ENCODE results near the gene METTL25. TPM values are rescaled to one million over a fixed set of nuclear protein-coding genes. Genes with fewer than 3 reads are reported as not detected.

METTL25 gene
- total and polyA plus RNA-seq, 2 of the 8 experiments (the other 6 are each of a cell fraction or from before 2014, with no cell fraction given) = 2.4 to 8.3 TPM

- no peak for TF ChIP-seq GABPA (IDR thresholded peaks at IDR 0.05; ENCODE audit: borderline replicate concordance, insufficient read depth, low read length)
Observed at GRCh38 chr12:82400819-82401218, 42.5 kb downstream of the METTL25 start (continued).
